Mesenchymal stem cell (in vitro differentiated cells and primary cell): ENCODE results near the gene KLF13.

Experiments used
- DNase-seq: peaks from one replicate; pipeline ENCODE4 v3.0.0-alpha.2; 2013
- H2AFZ ChIP-seq: one replicate; pipeline ENCODE4 v1.6.1; 2013; ENCODE audit warnings: low read depth, mild to moderate bottlenecking, control low read depth, inconsistent platforms, low read length, moderate library complexity
- H2AK5ac ChIP-seq: 2 replicates; pipeline ENCODE4 v1.6.1; 2013; ENCODE audit warnings: low read length, moderate library complexity, mild to moderate bottlenecking, inconsistent platforms; ENCODE audit not compliant: severe bottlenecking
- H2BK120ac ChIP-seq: one replicate; pipeline ENCODE4 v1.6.1; 2013; ENCODE audit warnings: low read depth, mild to moderate bottlenecking, inconsistent platforms, low read length, moderate library complexity
- H2BK12ac ChIP-seq, 2 experiments: one replicate each; pipeline ENCODE4 v1.6.1; 2013; ENCODE audit warnings: inconsistent platforms in 2 of 2, low read length in 2 of 2, mild to moderate bottlenecking in 2 of 2, moderate library complexity in 2 of 2, control low read depth in 1 of 2
- H2BK15ac ChIP-seq: one replicate; pipeline ENCODE4 v1.6.1; 2013; ENCODE audit warnings: mild to moderate bottlenecking, low read depth, inconsistent platforms; ENCODE audit not compliant: poor library complexity, severe bottlenecking
- H2BK5ac ChIP-seq: 2 replicates; pipeline ENCODE4 v1.6.1; 2013; ENCODE audit warnings: low read depth, mild to moderate bottlenecking, low read length, control low read depth, inconsistent platforms; ENCODE audit not compliant: poor library complexity, severe bottlenecking
- H3K14ac ChIP-seq, 2 experiments: one replicate each; pipeline ENCODE4 v1.6.1; 2013; ENCODE audit warnings: inconsistent platforms in 2 of 2, low read length in 2 of 2, control low read depth in 1 of 2, mild to moderate bottlenecking in 1 of 2, moderate library complexity in 1 of 2
- H3K18ac ChIP-seq, 2 experiments: one replicate each; pipeline ENCODE4 v1.6.1; 2013; ENCODE audit warnings: inconsistent platforms in 2 of 2, low read length in 2 of 2, control low read depth in 1 of 2, low read depth in 1 of 2, mild to moderate bottlenecking in 1 of 2
- H3K23ac ChIP-seq, 2 experiments: one replicate each; pipeline ENCODE4 v1.6.1; 2013; ENCODE audit warnings: inconsistent platforms in 2 of 2, low read length in 2 of 2, mild to moderate bottlenecking in 2 of 2, moderate library complexity in 2 of 2, control low read depth in 1 of 2
- H3K27ac ChIP-seq: 2 replicates; pipeline ENCODE4 v1.5.1; 2013; ENCODE audit warnings: mild to moderate bottlenecking, moderate library complexity, low read length, control low read depth, inconsistent platforms; ENCODE audit not compliant: poor library complexity, severe bottlenecking
- H3K27me3 ChIP-seq, 2 experiments: 2 replicates each; pipeline versions ENCODE4 v1.6.1 to v1.7.0; 2013; ENCODE audit warnings: low read length in 2 of 2, mild to moderate bottlenecking in 2 of 2, moderate library complexity in 2 of 2, control low read depth in 1 of 2, inconsistent platforms in 1 of 2; ENCODE audit not compliant: control insufficient read depth in 1 of 2, insufficient read depth in 1 of 2
- H3K36me3 ChIP-seq, 2 experiments: 2 replicates each; pipeline versions ENCODE4 v1.6.1 to v1.7.0; 2013; ENCODE audit warnings: low read length in 2 of 2, control low read depth in 1 of 2, inconsistent platforms in 1 of 2, low read depth in 1 of 2, mild to moderate bottlenecking in 1 of 2; ENCODE audit not compliant: insufficient read depth in 2 of 2, control insufficient read depth in 1 of 2
- H3K4ac ChIP-seq, 2 experiments: one replicate each; pipeline ENCODE4 v1.6.1; 2013; ENCODE audit warnings: inconsistent platforms in 2 of 2, low read length in 2 of 2, mild to moderate bottlenecking in 2 of 2, moderate library complexity in 2 of 2, control low read depth in 1 of 2, low read depth in 1 of 2
- H3K4me1 ChIP-seq: 2 replicates; pipeline ENCODE4 v1.6.1; 2013; ENCODE audit warnings: low read depth, low read length, control low read depth; ENCODE audit not compliant: control insufficient read depth, insufficient read depth
- H3K4me2 ChIP-seq: 2 replicates; pipeline ENCODE4 v1.6.1; 2013; ENCODE audit warnings: low read length, mild to moderate bottlenecking, inconsistent platforms; ENCODE audit not compliant: poor library complexity, severe bottlenecking
- H3K4me3 ChIP-seq, 2 experiments: 2 replicates each; pipeline versions ENCODE4 v1.5.1 to v1.7.0; 2013; ENCODE audit warnings: low read length in 2 of 2, mild to moderate bottlenecking in 2 of 2, control low read depth in 1 of 2, low read depth in 1 of 2; ENCODE audit not compliant: insufficient read depth in 1 of 2
- H3K79me1 ChIP-seq: replicated peaks from 2 replicates; pipeline ENCODE4 v1.6.1; 2013; ENCODE audit warnings: mild to moderate bottlenecking, control low read depth, low read length, inconsistent platforms; ENCODE audit not compliant: poor library complexity, severe bottlenecking
- H3K9ac ChIP-seq: 2 replicates; pipeline ENCODE4 v1.7.0; 2013; ENCODE audit warnings: mild to moderate bottlenecking, low read length, moderate library complexity
- H3K9me3 ChIP-seq: 2 replicates; pipeline ENCODE4 v1.7.0; 2013; ENCODE audit warnings: mild to moderate bottlenecking, low read length; ENCODE audit not compliant: control insufficient read depth
- H4K8ac ChIP-seq: one replicate; pipeline ENCODE4 v1.6.1; 2013; ENCODE audit warnings: inconsistent platforms, mild to moderate bottlenecking, low read length, moderate library complexity
- H4K91ac ChIP-seq: one replicate; pipeline ENCODE4 v1.6.1; 2013; ENCODE audit warnings: mild to moderate bottlenecking, low read length, inconsistent platforms
- WGBS: methylation state at CpG from one replicate; pipeline ENCODE4 v1.1.7; 2013; ENCODE audit warnings: mixed read lengths; 5-methylcytosine and 5-hydroxymethylcytosine counted together

Gene KLF13

GRCh38 chr15:31398677-31399301 is 72.2 kb downstream of the KLF13 start:
- Histone ChIP-seq H3K9ac (no peak overlapping the region), H4K91ac (peak overlapping the region; percentile 43), H2BK5ac (no peak overlapping the region), H3K27me3 (no peaks in the 10 kb centered on the region), H2BK120ac (no peak overlapping the region), H3K36me3 (peaks cover 0 to 4% of the 10 kb centered on the region in 2 experiments), H3K4me3 (no peak overlapping the region), H3K18ac (peak overlapping the region in 1 of 2 experiments; percentile 86), H2BK15ac (no peak overlapping the region), H3K9me3 (no peaks in the 10 kb centered on the region), H2AFZ (no peak overlapping the region), H2BK12ac (peak overlapping the region in 1 of 2 experiments; percentile 29), H3K4ac (peak overlapping the region in 1 of 2 experiments; percentile 29), H2AK5ac (no peak overlapping the region), H3K4me2 (no peak overlapping the region), H4K8ac (no peak overlapping the region), H3K79me1 (no peaks in the 10 kb centered on the region), H3K4me1 (peaks cover 15% of the 10 kb centered on the region), H3K27ac (no peak overlapping the region), H3K23ac (no peak overlapping the region), H3K14ac (no peak overlapping the region)
- 84% methylated on average over 10 of the region's 10 CpGs for WGBS
- DNase-seq, result no peak

- 90% methylated on average over 8 of the region's 8 CpGs for WGBS
Observed at GRCh38 chr15:31399544-31400171, 73.0 kb downstream of the KLF13 start.

GRCh38 chr15:31400222-31400927 is 73.7 kb downstream of the KLF13 start:
- Histone ChIP-seq H3K9ac (peak overlapping the region; percentile 35), H2BK120ac (no peak overlapping the region), H3K18ac (no peak overlapping the region), H2BK12ac (no peak overlapping the region), H3K27me3 (no peaks in the 10 kb centered on the region), H2AFZ (no peak overlapping the region), H4K8ac (peak overlapping the region; percentile 12), H3K4me1 (peaks cover 13% of the 10 kb centered on the region), H2BK5ac (no peak overlapping the region), H3K79me1 (no peaks in the 10 kb centered on the region), H3K4me2 (no peak overlapping the region), H2BK15ac (no peak overlapping the region), H3K9me3 (no peaks in the 10 kb centered on the region), H3K4ac (no peak overlapping the region), H3K36me3 (peaks cover 0 to 4% of the 10 kb centered on the region in 2 experiments), H2AK5ac (no peak overlapping the region), H3K27ac (no peak overlapping the region), H3K4me3 (no peak overlapping the region), H3K23ac (no peak overlapping the region), H3K14ac (no peak overlapping the region), H4K91ac (no peak overlapping the region)
- DNase-seq, result no peak
- 94% methylated on average over 13 of the region's 13 CpGs for WGBS

More at GRCh38 chr15:31399544-31400171, 73.0 kb downstream of the KLF13 start:
- no peak for DNase-seq
- H3K4me2 ChIP-seq, result no peak overlapping the region
- no peak overlapping the region for H3K27ac ChIP-seq
- no peak overlapping the region for H3K23ac ChIP-seq
- H3K36me3 ChIP-seq, result peaks cover 0 to 4% of the 10 kb centered on the region in 2 experiments
- no peaks in the 10 kb centered on the region for H3K27me3 ChIP-seq
- peak overlapping the region in 1 of 2 experiments; percentile 11 for H3K18ac ChIP-seq
- H4K8ac ChIP-seq, result peak overlapping the region; percentile 57
- H3K9ac ChIP-seq, result peak overlapping the region; percentile 35
- no peaks in the 10 kb centered on the region for H3K79me1 ChIP-seq
- no peak overlapping the region for H3K4me3 ChIP-seq
- H2BK15ac ChIP-seq, result no peak overlapping the region
- H3K14ac ChIP-seq, result no peak overlapping the region
- no peak overlapping the region for H2AK5ac ChIP-seq
- H3K4ac ChIP-seq, result no peak overlapping the region
- peaks cover 13% of the 10 kb centered on the region for H3K4me1 ChIP-seq
- H2BK120ac ChIP-seq, result no peak overlapping the region
- H3K9me3 ChIP-seq, result no peaks in the 10 kb centered on the region
- no peak overlapping the region for H2BK5ac ChIP-seq
- peak overlapping the region; percentile 18 to 29 for H2BK12ac ChIP-seq
- peak overlapping the region; percentile 25 for H4K91ac ChIP-seq
- no peak overlapping the region for H2AFZ ChIP-seq

- Histone ChIP-seq H3K27ac (no peak overlapping the region), H3K18ac (no peak overlapping the region), H3K23ac (no peak overlapping the region), H3K14ac (no peak overlapping the region), H2BK15ac (no peak overlapping the region), H2BK5ac (no peak overlapping the region), H3K9ac (no peak overlapping the region), H4K8ac (no peak overlapping the region), H2AK5ac (no peak overlapping the region), H2BK120ac (no peak overlapping the region), H3K4me1 (peaks cover 13% of the 10 kb centered on the region), H3K4ac (peak overlapping the region in 1 of 2 experiments; percentile 42), H3K27me3 (no peaks in the 10 kb centered on the region), H3K79me1 (no peaks in the 10 kb centered on the region), H2BK12ac (peak overlapping the region in 1 of 2 experiments; percentile 17), H3K9me3 (peaks cover 6% of the 10 kb centered on the region), H3K4me2 (no peak overlapping the region), H2AFZ (no peak overlapping the region), H4K91ac (no peak overlapping the region), H3K4me3 (no peak overlapping the region), H3K36me3 (peaks cover 0 to 4% of the 10 kb centered on the region in 2 experiments)
- 78% methylated on average over 8 of the region's 8 CpGs for WGBS
- DNase-seq, result no peak
Observed at GRCh38 chr15:31401282-31401681, 74.6 kb downstream of the KLF13 start.
